ENCODE measurements around the gene GRPEL1. TPM values are rescaled to one million over a fixed set of nuclear protein-coding genes. Genes with fewer than 3 reads are reported as not detected.

GRPEL1 gene
- total and polyA plus RNA-seq, 4 donors, result 9.8 to 98.1 (median 40.2) TPM

GRCh38 chr4:7061815-7062214 is 6.0 kb downstream of the GRPEL1 start:
- DNase-seq (ENCODE audit: low spot score), result no peak
- Histone ChIP-seq H3K27ac (ENCODE audit: low read depth in 1 of 2, low read length in 2 of 2) (no peak overlapping the region), H3K9me3 (ENCODE audit: control insufficient read depth in 4 of 4, low read length in 3 of 4) (no peaks in the 10 kb centered on the region), H3K4me1 (ENCODE audit: control insufficient read depth in 4 of 4, insufficient read depth in 4 of 4, low read length in 3 of 4) (peaks cover 5 to 16% (median 7%) of the 10 kb centered on the region in 4 donors), H3K4me3 (ENCODE audit: low read depth in 1 of 3, low read length in 3 of 3) (no peak overlapping the region), H3K36me3 (ENCODE audit: control insufficient read depth in 4 of 4, insufficient read depth in 3 of 4, low read depth in 1 of 4, low read length in 3 of 4) (peaks cover 8 to 52% (median 46%) of the 10 kb centered on the region in 4 donors), H3K27me3 (ENCODE audit: control insufficient read depth in 4 of 4, insufficient read depth in 4 of 4, low read length in 3 of 4) (no peaks in the 10 kb centered on the region), H3K9ac (ENCODE audit: low read depth in 1 of 2, low read length in 2 of 2) (no peak overlapping the region)
- WGBS, result 94% methylated on average over 6 of the region's 6 CpGs
- TF ChIP-seq SP1 (IDR thresholded peaks at IDR 0.05) (no peak), YY1 (IDR thresholded peaks at IDR 0.05) (no peak), RXRA (IDR thresholded peaks at IDR 0.05) (no peak), JUND (IDR thresholded peaks at IDR 0.05) (no peak), TAF1 (conservative IDR thresholded peaks at IDR 0.05) (no peak), MAX (IDR thresholded peaks at IDR 0.05) (no peak), REST (IDR thresholded peaks at IDR 0.05) (no peak), CTCF (IDR thresholded peaks at IDR 0.05; ENCODE audit: low read depth, low read length, missing input control) (no peak), RAD21 (IDR thresholded peaks at IDR 0.05) (no peak), GABPA (IDR thresholded peaks at IDR 0.05 in 1 of 2, conservative IDR thresholded peaks at IDR 0.05 in 1 of 2) (no peak), HNF4G (IDR thresholded peaks at IDR 0.05) (no peak), FOXA2 (IDR thresholded peaks at IDR 0.05) (no peak), ATF3 (IDR thresholded peaks at IDR 0.05) (no peak), EGR1 (IDR thresholded peaks at IDR 0.05; ENCODE audit: low read depth in 2 of 2) (no peak), HNF4A (conservative IDR thresholded peaks at IDR 0.05) (no peak), NR2F2 (IDR thresholded peaks at IDR 0.05) (no peak), FOXA1 (IDR thresholded peaks at IDR 0.05) (no peak)
- TF ChIP-seq, protein P1, sequence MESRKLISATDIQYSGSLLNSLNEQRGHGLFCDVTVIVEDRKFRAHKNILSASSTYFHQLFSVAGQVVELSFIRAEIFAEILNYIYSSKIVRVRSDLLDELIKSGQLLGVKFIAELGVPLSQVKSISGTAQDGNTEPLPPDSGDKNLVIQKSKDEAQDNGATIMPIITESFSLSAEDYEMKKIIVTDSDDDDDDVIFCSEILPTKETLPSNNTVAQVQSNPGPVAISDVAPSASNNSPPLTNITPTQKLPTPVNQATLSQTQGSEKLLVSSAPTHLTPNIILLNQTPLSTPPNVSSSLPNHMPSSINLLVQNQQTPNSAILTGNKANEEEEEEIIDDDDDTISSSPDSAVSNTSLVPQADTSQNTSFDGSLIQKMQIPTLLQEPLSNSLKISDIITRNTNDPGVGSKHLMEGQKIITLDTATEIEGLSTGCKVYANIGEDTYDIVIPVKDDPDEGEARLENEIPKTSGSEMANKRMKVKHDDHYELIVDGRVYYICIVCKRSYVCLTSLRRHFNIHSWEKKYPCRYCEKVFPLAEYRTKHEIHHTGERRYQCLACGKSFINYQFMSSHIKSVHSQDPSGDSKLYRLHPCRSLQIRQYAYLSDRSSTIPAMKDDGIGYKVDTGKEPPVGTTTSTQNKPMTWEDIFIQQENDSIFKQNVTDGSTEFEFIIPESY (IDR thresholded peaks at IDR 0.05), result no peak
